Measurements from ENCODE around the gene LITAFD. TPM values are rescaled to one million over a fixed set of nuclear protein-coding genes. Genes with fewer than 3 reads are reported as not detected.

LITAFD gene
- total RNA-seq, 1 experiment from 2014 or later, result not detected

- H3K27ac ChIP-seq (ENCODE audit: low read length), result no peak overlapping the region
- no peaks in the 10 kb centered on the region for H3K9me3 ChIP-seq (ENCODE audit: low read length)
- no peak overlapping the region for H2AFZ ChIP-seq (ENCODE audit: low read length)
- H3K4me3 ChIP-seq (ENCODE audit: low read length), result no peak overlapping the region
- no TSS peak for BruUV-seq (replicated peaks)
- peaks cover 16% of the 10 kb centered on the region; the same call in 1 of the 2 replicates for H3K36me3 ChIP-seq (ENCODE audit: low read depth, low read length)
- H3F3A ChIP-seq (ENCODE audit: low read length, unreplicated experiment), result no peaks in the 10 kb centered on the region
- peaks cover 4% of the 10 kb centered on the region for H3K4me1 ChIP-seq (ENCODE audit: insufficient read depth, low read length)
- POLR2A ChIA-PET (ENCODE audit: unreplicated experiment), result no interaction called here
- intact Hi-C loops (cut with micrococcal nuclease), result no loop called here
- CTCF ChIA-PET, result no interaction called here
- no peak overlapping the region for H3K9ac ChIP-seq (ENCODE audit: low read length)
- H3K27me3 ChIP-seq (ENCODE audit: low read length), result no peaks in the 10 kb centered on the region
- ATAC-seq (no peak), DNase-seq (no peak)
- H3K9me2 ChIP-seq (replicated peaks; ENCODE audit: low read length), result no peaks in the 10 kb centered on the region
- no peaks in the 10 kb centered on the region for H3K79me2 ChIP-seq (ENCODE audit: low read length)
- TF ChIP-seq EZH2phosphoT487 (IDR thresholded peaks at IDR 0.05; ENCODE audit: borderline replicate concordance, low read length), result no peak
- TF ChIP-seq EZH2 (IDR thresholded peaks at IDR 0.05; ENCODE audit: low read length, unreplicated experiment), result no peak
- TF ChIP-seq CTCF (conservative IDR thresholded peaks at IDR 0.05; ENCODE audit: low read depth, low read length), result no peak
- no peak overlapping the region for H3K4me2 ChIP-seq (ENCODE audit: low read length)
- no peaks in the 10 kb centered on the region for H4K20me1 ChIP-seq (ENCODE audit: low read length)
Measured at GRCh38 chr16:8892101-8892575, 10.0 kb downstream of the LITAFD start.

GRCh38 chr16:8893426-8893825 is 11.3 kb downstream of the LITAFD start:
- no peak for DNase-seq
- Histone ChIP-seq H3K27ac (ENCODE audit: low read length) (no peak overlapping the region), H3K4me2 (ENCODE audit: low read length) (no peak overlapping the region), H2AFZ (ENCODE audit: low read length) (no peak overlapping the region), H3K27me3 (ENCODE audit: low read length) (no peaks in the 10 kb centered on the region), H3K9me2 (replicated peaks; ENCODE audit: low read length) (no peaks in the 10 kb centered on the region), H3K9ac (ENCODE audit: low read length) (no peak overlapping the region), H3K4me3 (ENCODE audit: low read length) (no peak overlapping the region), H3K79me2 (ENCODE audit: low read length) (no peaks in the 10 kb centered on the region), H3K4me1 (ENCODE audit: insufficient read depth, low read length) (no peaks in the 10 kb centered on the region), H3K9me3 (ENCODE audit: low read length) (no peaks in the 10 kb centered on the region), H4K20me1 (ENCODE audit: low read length) (no peaks in the 10 kb centered on the region), H3K36me3 (ENCODE audit: low read depth, low read length) (peaks cover 18% of the 10 kb centered on the region; the same call in 1 of the 2 replicates), H3F3A (ENCODE audit: low read length, unreplicated experiment) (no peaks in the 10 kb centered on the region)
- intact Hi-C loops (cut with micrococcal nuclease), result no loop called here
- POLR2A ChIA-PET (ENCODE audit: unreplicated experiment), result no interaction called here
- CTCF ChIA-PET, result no interaction called here
- ATAC-seq, result no peak
- TF ChIP-seq EZH2 (IDR thresholded peaks at IDR 0.05; ENCODE audit: low read length, unreplicated experiment) (no peak), EZH2phosphoT487 (IDR thresholded peaks at IDR 0.05; ENCODE audit: borderline replicate concordance, low read length) (no peak), CTCF (conservative IDR thresholded peaks at IDR 0.05; ENCODE audit: low read depth, low read length) (no peak)
- TSS peak; percentile 22 for BruUV-seq (replicated peaks)

GRCh38 chr16:8893976-8894690 is 12.0 kb downstream of the LITAFD start:
- no peaks in the 10 kb centered on the region for H4K20me1 ChIP-seq (ENCODE audit: low read length)
- no peaks in the 10 kb centered on the region for H3K27me3 ChIP-seq (ENCODE audit: low read length)
- H3K9me3 ChIP-seq (ENCODE audit: low read length), result no peaks in the 10 kb centered on the region
- H3K4me2 ChIP-seq (ENCODE audit: low read length), result no peak overlapping the region
- no peaks in the 10 kb centered on the region for H3K4me1 ChIP-seq (ENCODE audit: insufficient read depth, low read length)
- no peak overlapping the region for H3K4me3 ChIP-seq (ENCODE audit: low read length)
- ATAC-seq (no peak), DNase-seq (no peak)
- no peaks in the 10 kb centered on the region for H3K9me2 ChIP-seq (replicated peaks; ENCODE audit: low read length)
- H3F3A ChIP-seq (ENCODE audit: low read length, unreplicated experiment), result no peaks in the 10 kb centered on the region
- no peak overlapping the region for H2AFZ ChIP-seq (ENCODE audit: low read length)
- no peak overlapping the region for H3K9ac ChIP-seq (ENCODE audit: low read length)
- intact Hi-C loops (cut with micrococcal nuclease), result no loop called here
- no peaks in the 10 kb centered on the region for H3K79me2 ChIP-seq (ENCODE audit: low read length)
- BruUV-seq (replicated peaks), result no TSS peak
- TF ChIP-seq CTCF (conservative IDR thresholded peaks at IDR 0.05; ENCODE audit: low read depth, low read length), result no peak
- no peak for TF ChIP-seq EZH2phosphoT487 (IDR thresholded peaks at IDR 0.05; ENCODE audit: borderline replicate concordance, low read length)
- TF ChIP-seq EZH2 (IDR thresholded peaks at IDR 0.05; ENCODE audit: low read length, unreplicated experiment), result no peak
- H3K36me3 ChIP-seq (ENCODE audit: low read depth, low read length), result peaks cover 21% of the 10 kb centered on the region; the same call in 1 of the 2 replicates
- ChIA-PET CTCF (no interaction called here), POLR2A (ENCODE audit: unreplicated experiment) (no interaction called here)
- no peak overlapping the region for H3K27ac ChIP-seq (ENCODE audit: low read length)

Data from PC-3 (cell line).